Activated CD4-positive, alpha-beta T cell treated with anti-CD3 and anti-CD28 coated beads for 36 hours (primary cell): Measurements from ENCODE around the gene ITIH1. TPM values are rescaled to one million over a fixed set of nuclear protein-coding genes. Genes with fewer than 3 reads are reported as not detected.

Experiments used
- ATAC-seq: fragments of 200-7000 bp; cut with Tn5 transposase; one replicate; pipeline ENCODE4 v1.10.0; 2021; ENCODE audit warnings: mild to moderate bottlenecking, moderate library complexity
- CTCF ChIA-PET: fragments of 350-600 bp; sonication (Branson Sonifier 250); formaldehyde crosslinking; loops from one replicate; lab custom pipeline; 2021; ENCODE audit warnings: antibody characterized with exemption; lab: Charles Lee
- POLR2A ChIA-PET: fragments of 350-600 bp; sonication (Branson Sonifier 250); formaldehyde crosslinking; loops from one replicate; lab custom pipeline; 2021; ENCODE audit warnings: antibody characterized with exemption, inconsistent platforms; lab: Charles Lee
- DNase-seq: peaks from one replicate; pipeline ENCODE4 v3.0.0-alpha.2; 2020
- H3K27ac Mint-ChIP-seq: one replicate; pipeline ENCODE4 v1.8.0; 2021; ENCODE audit warnings: mixed read lengths
- H3K27me3 Mint-ChIP-seq: one replicate; pipeline ENCODE4 v1.8.0; 2021; ENCODE audit warnings: mixed read lengths
- H3K36me3 Mint-ChIP-seq: one replicate; pipeline ENCODE4 v1.8.0; 2021; ENCODE audit warnings: low read depth, mixed read lengths
- H3K4me1 Mint-ChIP-seq: one replicate; pipeline ENCODE4 v1.8.0; 2021; ENCODE audit warnings: mixed read lengths
- H3K4me3 Mint-ChIP-seq: one replicate; pipeline ENCODE4 v1.8.0; 2021; ENCODE audit warnings: mild to moderate bottlenecking, moderate library complexity, mixed read lengths
- H3K9me3 Mint-ChIP-seq: one replicate; pipeline ENCODE4 v1.8.0; 2021; ENCODE audit warnings: low read depth, mixed read lengths
- intact Hi-C, 2 experiments: fragments of 100-400 bp; cut with DNase I in 1 of 2; cut with micrococcal nuclease in 1 of 2; formaldehyde crosslinking; loops; one replicate each; pipeline versions ENCODE4 v1.14.2 to v1.15.1; 2022 to 2024; cut with DNase I, micrococcal nuclease
- total RNA-seq, 2 experiments: library from RNA; stranded (reverse); gene quantifications; one replicate each; pipeline ENCODE4 v1.2.3, GENCODE V29; 2021

ITIH1 gene
- total RNA-seq, 2 experiments from 2014 or later, result not detected

DNA sequence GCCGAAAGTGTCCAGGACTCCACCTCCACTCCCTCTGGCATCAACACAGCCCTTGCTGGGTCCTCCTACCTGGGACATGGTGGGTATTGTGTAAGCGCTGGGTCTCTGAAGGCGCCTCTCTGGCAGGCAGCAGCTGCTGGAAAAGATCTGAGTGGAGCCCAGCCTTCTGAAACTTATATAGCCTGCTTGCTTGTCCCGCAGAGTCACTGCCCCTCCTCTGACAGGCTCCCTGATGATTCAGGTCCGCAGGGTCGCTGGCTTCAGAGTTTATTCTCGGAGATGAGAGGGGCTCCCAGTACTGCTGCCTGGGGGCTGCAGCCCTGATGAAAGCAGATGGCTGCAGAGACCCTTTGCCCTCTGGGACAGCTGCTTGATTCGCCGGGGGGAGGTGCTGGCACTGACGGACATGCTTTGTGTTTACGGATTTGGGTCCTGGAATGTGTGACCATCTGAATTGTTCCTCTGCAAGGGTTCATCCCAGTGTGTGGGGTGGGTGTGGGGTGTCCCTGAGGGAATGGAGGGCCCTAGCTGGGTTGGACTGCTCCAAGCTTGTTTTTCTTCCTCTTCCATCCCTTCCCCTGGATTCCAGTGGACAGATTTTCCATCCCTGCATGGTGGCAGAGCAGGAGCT lies 57.6 kb downstream of the ITIH1 start, which contains the start of gene MUSTN1:
MUSTN1 (minus strand) TSS at position 149 of the 631 bp plus-strand sequence; CDS start at position 78, 71 bp downstream.
- DNase-seq (no peak), ATAC-seq (no peak)
- no peaks in the 10 kb centered on the region for H3K27me3 Mint-ChIP-seq
- H3K36me3 Mint-ChIP-seq, result no peaks in the 10 kb centered on the region
- H3K9me3 Mint-ChIP-seq, result no peaks in the 10 kb centered on the region
- no peak within 1 kb of the TSS for H3K4me3 Mint-ChIP-seq
- POLR2A ChIA-PET, result interaction anchor here (0.7 kb wide), 1 partner anchor 745 kb away, joined by 3 read pairs; no protein-coding TSS in a partner anchor
- no peak within 1 kb of the TSS for H3K27ac Mint-ChIP-seq
- CTCF ChIA-PET, result interaction anchor here (0.6 kb wide), 1 partner anchor 14 kb away, joined by 4 read pairs; no protein-coding TSS in a partner anchor
- intact Hi-C loops, result no loop called here
- H3K4me1 Mint-ChIP-seq, result peaks cover 21% of the 10 kb centered on the region

- peaks cover 23% of the 10 kb centered on the region for H3K4me1 Mint-ChIP-seq
- H3K27me3 Mint-ChIP-seq, result no peaks in the 10 kb centered on the region
- intact Hi-C loops, result no loop called here
- H3K27ac Mint-ChIP-seq, result no peak overlapping the region
- ChIA-PET CTCF (interaction anchor here (1.5 to 2.0 kb wide), 2 partner anchors 15 kb away, joined by 6 to 7 read pairs; no protein-coding TSS in a partner anchor), POLR2A (interaction anchor here (0.7 kb wide), 1 partner anchor 746 kb away, joined by 3 read pairs; no protein-coding TSS in a partner anchor)
- no peak for ATAC-seq
- H3K36me3 Mint-ChIP-seq, result peaks cover 2% of the 10 kb centered on the region
- no peak overlapping the region for H3K4me3 Mint-ChIP-seq
- no peak for DNase-seq
- H3K9me3 Mint-ChIP-seq, result no peaks in the 10 kb centered on the region
Observed at GRCh38 chr3:52835766-52836470, 58.5 kb downstream of the ITIH1 start.

DNA sequence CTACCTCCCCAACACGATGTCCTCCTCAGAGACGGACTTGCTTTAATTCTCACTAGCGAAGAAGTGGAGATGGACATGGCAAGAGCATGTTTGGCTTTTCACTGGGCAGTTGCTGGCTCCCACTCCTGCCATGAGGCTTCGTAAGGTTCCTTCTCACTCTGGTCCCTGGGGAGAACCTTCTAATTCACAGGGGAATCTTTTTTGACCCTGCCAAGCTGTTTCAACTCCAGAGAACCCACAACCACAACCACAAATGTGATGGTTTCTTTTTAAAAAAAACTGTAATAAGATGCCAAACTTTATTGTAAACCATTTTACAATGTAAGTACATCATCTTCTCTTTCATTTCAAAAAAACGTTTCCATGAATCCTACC lies 59.1 kb downstream of the ITIH1 start:
- Mint-ChIP-seq H3K4me1 (peaks cover 23% of the 10 kb centered on the region), H3K27ac (no peak overlapping the region), H3K27me3 (no peaks in the 10 kb centered on the region), H3K36me3 (peaks cover 2% of the 10 kb centered on the region), H3K4me3 (no peak overlapping the region), H3K9me3 (no peaks in the 10 kb centered on the region)
- POLR2A ChIA-PET, result no interaction called here
- ATAC-seq, result no peak
- intact Hi-C loops, result no loop called here
- no peak for DNase-seq
- CTCF ChIA-PET, result interaction anchor here (0.7 to 2.1 kb wide), 5 partner anchors 11 to 266 kb away, joined by 3 to 10 read pairs (median 6); no protein-coding TSS in a partner anchor

DNA sequence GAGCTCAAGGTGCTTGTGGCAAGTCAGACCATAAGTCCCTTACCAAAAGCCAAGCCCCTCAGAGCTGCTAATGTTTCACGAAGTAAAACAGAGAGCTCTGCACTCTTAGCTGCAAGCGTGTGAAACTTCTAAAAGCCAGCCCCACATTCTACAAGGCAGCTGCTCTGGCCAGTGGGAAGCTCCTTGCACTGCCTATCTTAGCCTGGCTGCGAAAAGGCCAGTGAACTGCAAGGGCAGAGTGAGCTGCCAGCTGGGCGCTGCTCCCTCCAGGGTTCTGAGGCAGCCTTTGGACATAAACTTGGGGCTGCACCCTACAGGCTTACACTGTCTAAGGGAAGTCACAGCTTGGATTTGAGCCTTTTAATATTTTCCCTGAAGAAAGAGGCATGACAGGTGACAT lies 59.6 kb downstream of the ITIH1 start:
- CTCF ChIA-PET, result interaction anchor here (0.7 to 2.1 kb wide), 5 partner anchors 11 to 266 kb away, joined by 3 to 10 read pairs (median 6); no protein-coding TSS in a partner anchor
- H3K27me3 Mint-ChIP-seq, result no peaks in the 10 kb centered on the region

GRCh38 chr3:52838561-52839267 lies 61.3 kb downstream of the ITIH1 start:
- Mint-ChIP-seq H3K27me3 (no peaks in the 10 kb centered on the region), H3K4me1 (peaks cover 23% of the 10 kb centered on the region), H3K36me3 (peaks cover 2% of the 10 kb centered on the region), H3K4me3 (no peak overlapping the region), H3K9me3 (no peaks in the 10 kb centered on the region), H3K27ac (no peak overlapping the region)
- ChIA-PET CTCF (interaction anchor here (0.6 to 2.1 kb wide), 11 partner anchors 9 to 325 kb away, joined by 3 to 10 read pairs (median 3); partner anchors contain the start of gene NEK4), POLR2A (interaction anchor here (1.0 kb wide), 1 partner anchor 133 kb away, joined by 3 read pairs; the partner anchor contains the start of genes GLT8D1 and SPCS1)
- ATAC-seq (peak; percentile 80), DNase-seq (peak; percentile 22)
- intact Hi-C loops, result no loop called here

More for the DNA sequence above, 59.6 kb downstream of the ITIH1 start:
- peaks cover 2% of the 10 kb centered on the region for H3K36me3 Mint-ChIP-seq
- ATAC-seq (no peak), DNase-seq (no peak)
- POLR2A ChIA-PET, result no interaction called here
- no peaks in the 10 kb centered on the region for H3K9me3 Mint-ChIP-seq
- H3K4me1 Mint-ChIP-seq, result peaks cover 23% of the 10 kb centered on the region
- intact Hi-C loops, result no loop called here
- H3K27ac Mint-ChIP-seq, result no peak overlapping the region
- H3K4me3 Mint-ChIP-seq, result no peak overlapping the region

GRCh38 chr3:52839268-52839575 lies 61.8 kb downstream of the ITIH1 start:
- ChIA-PET POLR2A (interaction anchor here (1.0 kb wide), 1 partner anchor 134 kb away, joined by 3 read pairs; the partner anchor contains the start of genes GLT8D1 and SPCS1), CTCF (interaction anchor here (0.7 to 1.3 kb wide), 7 partner anchors 9 to 325 kb away, joined by 3 to 6 read pairs (median 3); partner anchors contain the start of gene NEK4)
- H3K4me3 Mint-ChIP-seq, result no peak overlapping the region
- no peak for ATAC-seq
- intact Hi-C loops, result no loop called here
- H3K27ac Mint-ChIP-seq, result no peak overlapping the region
- peaks cover 24% of the 10 kb centered on the region for H3K4me1 Mint-ChIP-seq
- no peak for DNase-seq
- no peaks in the 10 kb centered on the region for H3K9me3 Mint-ChIP-seq
- no peaks in the 10 kb centered on the region for H3K27me3 Mint-ChIP-seq
- H3K36me3 Mint-ChIP-seq, result peaks cover 2% of the 10 kb centered on the region

- Mint-ChIP-seq H3K27ac (no peak overlapping the region), H3K36me3 (peaks cover 2% of the 10 kb centered on the region), H3K4me3 (no peak overlapping the region), H3K9me3 (no peaks in the 10 kb centered on the region), H3K27me3 (no peaks in the 10 kb centered on the region), H3K4me1 (peaks cover 30% of the 10 kb centered on the region)
- POLR2A ChIA-PET, result interaction anchor here (0.5 kb wide), 1 partner anchor 841 kb away, joined by 3 read pairs; no protein-coding TSS in a partner anchor
- DNase-seq (no peak), ATAC-seq (no peak)
- intact Hi-C loops, result no loop called here
- CTCF ChIA-PET, result interaction anchor here (1.3 kb wide), 1 partner anchor 8 kb away, joined by 6 read pairs; no protein-coding TSS in a partner anchor
Observed at GRCh38 chr3:52839892-52840545, 62.6 kb downstream of the ITIH1 start.

DNA sequence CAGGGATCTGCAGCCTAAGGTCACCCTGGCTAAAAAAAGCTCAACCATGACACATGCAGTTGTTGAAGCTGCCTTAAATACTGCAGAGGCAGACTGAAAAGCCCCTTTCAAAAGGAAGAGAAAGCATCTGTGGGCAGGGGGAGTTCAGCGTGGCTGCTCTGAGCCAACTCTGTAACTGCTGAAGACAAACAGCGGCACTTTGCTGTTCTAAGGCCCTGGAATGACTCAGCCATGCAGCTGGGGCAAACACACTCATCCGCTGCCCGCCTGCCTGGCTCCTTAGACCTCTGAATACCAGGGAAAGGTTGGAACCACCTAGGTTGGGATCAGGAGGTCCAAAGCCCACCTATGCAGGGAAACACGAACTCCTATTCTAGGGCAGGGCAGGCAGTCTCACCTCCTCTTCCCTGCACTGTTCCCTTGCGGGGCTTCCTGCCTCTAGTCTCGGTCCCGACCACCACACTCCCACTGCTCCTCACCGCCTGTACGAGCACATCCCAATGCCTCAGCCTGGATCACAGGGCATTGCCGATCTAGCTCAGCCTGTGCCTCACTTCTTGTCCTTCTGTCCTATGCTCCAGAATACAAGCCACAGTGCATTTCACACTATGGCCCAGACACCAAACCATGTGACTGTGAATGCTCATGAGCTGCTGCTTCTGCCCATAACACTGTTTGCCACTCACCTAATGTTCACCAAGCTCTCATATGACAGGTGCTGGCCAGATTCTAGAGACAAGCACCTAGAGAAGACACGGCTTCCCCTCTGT lies 64.0 kb downstream of the ITIH1 start:
- ATAC-seq, result no peak
- ChIA-PET CTCF (no interaction called here), POLR2A (no interaction called here)
- intact Hi-C loops, result no loop called here
- H3K27me3 Mint-ChIP-seq, result no peaks in the 10 kb centered on the region
- H3K4me1 Mint-ChIP-seq, result peaks cover 30% of the 10 kb centered on the region
- no peak overlapping the region for H3K27ac Mint-ChIP-seq
- no peak for DNase-seq
- no peaks in the 10 kb centered on the region for H3K9me3 Mint-ChIP-seq
- H3K36me3 Mint-ChIP-seq, result peaks cover 2% of the 10 kb centered on the region
- no peak overlapping the region for H3K4me3 Mint-ChIP-seq
